GM21526 (cell line): ENCODE data around the gene NXPH1.
A peak's percentile ranks its signal among the peaks of the same experiment; 100 is the strongest.

ENCODE experiments used
- ATAC-seq: cut with Tn5 transposase; IDR thresholded peaks from one replicate; pipeline ENCODE4 v1.9.1; 2021; ENCODE audit warnings: moderate library complexity; ENCODE audit not compliant: unreplicated experiment, low FRiP score

Gene NXPH1

DNA sequence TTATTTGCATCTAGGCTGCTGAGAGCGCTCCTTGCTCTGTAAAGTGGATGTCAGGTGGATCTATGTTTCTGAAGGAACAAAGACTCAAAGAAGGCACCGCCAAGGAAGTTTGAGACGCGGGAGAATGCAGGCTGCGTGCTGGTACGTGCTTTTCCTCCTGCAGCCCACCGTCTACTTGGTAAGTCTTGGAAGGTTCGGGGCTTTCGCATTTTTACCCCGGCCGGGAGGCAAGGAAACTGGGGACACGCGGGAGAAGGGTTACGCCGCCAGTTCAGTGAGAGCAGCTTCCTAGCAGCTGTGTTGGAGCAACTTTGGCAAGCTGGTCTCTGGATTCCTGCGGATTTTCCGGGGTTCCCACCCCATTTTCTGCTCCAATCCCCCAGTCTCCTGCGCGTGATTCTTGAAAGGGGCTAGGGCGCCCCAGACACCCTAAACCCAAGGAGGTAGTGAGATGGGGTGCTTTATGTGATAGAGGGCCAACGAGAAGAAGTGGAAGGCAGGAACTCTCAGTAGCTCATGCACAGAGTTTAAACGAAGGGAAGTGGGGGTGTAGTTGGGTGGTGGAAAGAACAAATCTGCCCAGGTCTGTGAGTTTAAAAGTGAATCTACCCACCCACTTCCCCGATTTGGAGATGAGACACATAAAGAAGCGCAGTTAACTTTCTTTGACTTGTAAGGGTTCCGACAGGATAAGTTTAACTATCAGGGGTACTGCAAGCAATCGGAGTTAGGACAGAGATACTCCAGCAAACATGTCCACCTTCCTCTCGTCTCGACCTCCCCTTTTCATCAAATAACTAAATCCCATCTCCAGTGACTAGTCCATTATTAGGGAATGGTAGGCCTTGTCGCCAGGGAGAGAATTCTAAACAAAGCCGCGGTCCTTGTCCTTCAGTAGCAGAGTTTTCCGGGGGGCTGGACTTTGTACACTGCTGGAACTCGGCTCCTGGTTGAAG, 2.5 kb downstream of the NXPH1 start:
- no peak for ATAC-seq

- ATAC-seq: peak; percentile 85
These were observed 3.6 kb downstream of the NXPH1 start for GRCh38 chr7:8436965-8437364.

DNA sequence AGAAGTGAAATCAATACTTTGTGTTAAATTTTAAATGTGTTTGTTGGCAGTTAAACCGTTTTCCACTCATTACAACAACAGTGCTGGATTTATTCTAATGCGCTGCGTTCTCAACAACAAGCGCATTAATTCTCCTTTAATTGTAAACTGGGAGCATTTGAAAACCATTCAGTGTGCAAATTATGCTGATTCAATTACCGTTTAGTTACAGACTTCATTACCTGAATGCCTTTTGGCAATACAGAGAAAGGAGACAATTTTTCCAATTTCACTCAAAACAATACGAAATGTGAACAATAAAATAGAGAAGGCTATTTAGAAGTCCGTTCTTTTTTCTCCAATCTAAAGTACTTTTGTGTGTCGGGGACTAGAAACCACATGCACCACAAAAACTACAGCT, 4.2 kb downstream of the NXPH1 start:
- no peak for ATAC-seq

- no peak for ATAC-seq
These were observed 7.3 kb downstream of the NXPH1 start for GRCh38 chr7:8440670-8441069.

DNA sequence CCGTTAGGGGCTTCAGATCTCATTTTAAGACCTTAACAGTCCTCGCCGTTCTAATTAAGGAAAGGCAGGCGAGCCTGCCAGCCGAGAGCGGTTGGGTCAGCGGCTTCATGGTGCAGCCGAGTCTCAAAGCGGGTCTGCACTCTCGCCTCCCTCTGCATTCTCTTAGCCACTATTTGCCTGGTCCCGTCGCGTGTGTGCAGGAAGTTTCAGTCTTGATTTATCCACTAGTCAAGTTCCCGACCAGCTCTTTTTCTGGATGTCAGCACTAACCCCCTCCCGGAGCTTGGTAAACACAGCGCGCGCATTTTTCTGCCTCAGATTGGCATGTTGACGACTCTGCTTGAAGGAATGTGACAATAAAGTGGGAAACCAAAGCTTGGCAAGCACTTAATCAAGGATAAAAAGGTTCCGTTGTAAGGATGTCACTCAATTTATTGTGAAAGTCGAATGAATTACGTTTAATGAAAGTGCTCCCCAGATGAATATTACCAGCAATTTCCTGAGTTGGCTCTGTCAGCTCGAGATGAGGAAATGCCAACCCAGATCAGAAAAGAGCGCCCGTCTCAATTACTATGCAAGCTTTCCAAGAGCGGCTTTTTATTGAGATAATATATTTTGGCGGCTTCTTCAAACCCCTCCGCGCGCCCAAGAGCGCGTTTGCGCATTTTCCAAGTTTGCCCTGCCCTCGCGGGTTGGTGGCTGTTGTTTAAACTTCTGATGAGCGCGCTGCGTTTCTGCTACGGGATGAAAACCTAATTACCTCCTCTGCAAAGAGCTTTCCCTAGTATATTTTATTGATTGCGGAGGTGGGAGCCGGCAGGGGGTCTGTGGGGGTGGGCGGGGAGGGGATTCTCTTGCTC, 7.9 kb downstream of the NXPH1 start:
- no peak for ATAC-seq

- ATAC-seq: no peak
These were observed 8.8 kb downstream of the NXPH1 start for GRCh38 chr7:8442051-8442813.

GRCh38 chr7:8442814-8443304, 9.4 kb downstream of the NXPH1 start:
- ATAC-seq: peak; percentile 88

DNA sequence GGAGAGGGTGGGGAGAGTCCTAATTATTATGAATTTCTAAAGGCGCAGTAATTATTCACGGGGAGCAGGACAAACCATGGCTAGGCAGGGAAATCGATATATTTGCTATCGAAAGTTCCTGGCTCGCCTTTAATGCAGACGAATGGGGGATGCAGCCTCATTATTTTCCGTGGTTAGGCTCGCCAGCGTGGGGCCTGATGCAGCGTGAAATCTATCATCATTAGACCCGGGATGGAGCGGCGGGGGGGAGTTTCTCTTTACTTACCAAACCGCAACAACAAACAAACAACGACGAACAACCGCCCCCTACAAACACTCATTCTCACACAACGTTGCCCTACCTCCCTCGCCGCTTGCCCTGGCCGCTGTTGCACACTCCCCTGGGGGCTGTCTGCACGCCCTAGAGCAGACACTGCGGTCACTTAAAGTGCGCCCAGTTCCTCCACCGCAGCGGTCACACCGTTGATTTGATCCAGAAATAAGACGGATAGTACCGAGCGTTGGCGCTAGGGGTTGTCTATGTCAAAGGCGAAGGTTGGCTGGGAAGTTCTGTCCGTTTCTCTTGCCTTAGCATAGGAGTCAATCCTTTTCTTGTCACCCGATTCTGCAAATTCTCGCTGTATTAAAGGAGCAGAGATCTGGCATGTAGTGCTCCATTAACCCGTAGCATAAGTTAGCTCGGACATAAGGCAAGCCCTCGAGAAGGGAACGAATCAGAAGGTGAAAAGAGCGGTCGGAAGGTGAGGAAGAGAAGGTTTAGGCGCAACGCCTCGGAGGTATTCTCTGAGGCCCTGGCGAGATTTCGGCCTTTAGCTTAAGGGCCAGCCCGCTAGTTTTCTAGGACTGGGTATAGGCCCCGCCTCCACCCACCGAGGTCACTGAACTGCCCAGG, 10.4 kb downstream of the NXPH1 start:
- no peak for ATAC-seq

DNA sequence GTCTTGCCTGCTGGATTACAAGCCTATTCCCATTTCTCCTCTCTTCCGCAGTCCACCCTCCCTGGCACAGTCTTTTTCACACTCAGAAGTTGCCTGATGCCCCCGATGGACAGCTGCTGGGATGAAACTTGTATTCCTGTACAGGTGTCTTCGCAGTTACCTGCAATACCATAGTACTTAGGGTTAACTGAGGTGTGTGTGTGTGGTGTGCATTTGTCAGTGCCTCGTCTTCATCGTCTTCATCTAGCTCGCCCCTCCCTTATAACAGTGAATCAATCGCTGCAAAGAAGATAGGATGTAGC, 11.0 kb downstream of the NXPH1 start:
- no peak for ATAC-seq

- ATAC-seq: no peak
These were observed 20.1 kb downstream of the NXPH1 start for GRCh38 chr7:8453535-8453934.

DNA sequence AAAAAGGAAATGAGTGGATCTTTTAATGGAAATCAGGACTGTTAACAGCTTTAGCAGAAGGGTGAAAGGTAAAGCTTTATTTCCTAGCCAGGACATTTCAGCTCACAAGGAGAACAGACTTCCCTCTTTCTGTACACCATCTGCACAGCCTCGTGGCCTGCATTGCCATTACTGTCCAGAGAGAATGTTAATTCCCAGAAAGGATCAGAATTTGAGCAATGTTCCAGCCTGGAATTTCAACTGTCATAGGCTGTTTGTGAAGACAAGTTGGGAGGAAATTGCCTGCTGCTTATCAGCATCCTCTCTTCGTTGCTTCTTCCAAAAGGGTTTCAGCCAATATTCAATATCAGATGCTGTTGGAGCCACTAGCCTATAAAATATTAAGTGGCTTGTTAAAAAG, 22.0 kb downstream of the NXPH1 start:
- no peak for ATAC-seq

- no peak for ATAC-seq
These were observed 28.9 kb downstream of the NXPH1 start for GRCh38 chr7:8462309-8462708.

DNA sequence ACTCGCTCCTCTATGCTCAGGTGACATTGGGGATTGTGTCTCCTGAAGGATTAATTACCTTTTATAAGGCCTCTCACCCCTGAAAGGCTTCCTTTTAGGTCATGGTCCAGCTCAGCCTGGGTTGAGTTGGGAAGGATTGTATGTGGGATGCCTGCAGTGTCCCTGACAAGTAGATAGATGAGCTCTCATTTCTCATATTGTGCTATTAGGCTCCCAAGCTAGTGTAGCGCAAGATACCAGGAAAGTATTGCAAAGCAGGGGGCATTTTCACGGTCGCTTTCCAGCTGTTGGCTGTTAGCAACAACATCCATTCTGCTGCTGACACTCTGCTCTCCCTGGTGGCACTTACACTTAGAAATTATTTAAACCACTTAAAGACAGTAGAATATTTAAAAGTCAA, 31.9 kb downstream of the NXPH1 start:
- no peak for ATAC-seq

DNA sequence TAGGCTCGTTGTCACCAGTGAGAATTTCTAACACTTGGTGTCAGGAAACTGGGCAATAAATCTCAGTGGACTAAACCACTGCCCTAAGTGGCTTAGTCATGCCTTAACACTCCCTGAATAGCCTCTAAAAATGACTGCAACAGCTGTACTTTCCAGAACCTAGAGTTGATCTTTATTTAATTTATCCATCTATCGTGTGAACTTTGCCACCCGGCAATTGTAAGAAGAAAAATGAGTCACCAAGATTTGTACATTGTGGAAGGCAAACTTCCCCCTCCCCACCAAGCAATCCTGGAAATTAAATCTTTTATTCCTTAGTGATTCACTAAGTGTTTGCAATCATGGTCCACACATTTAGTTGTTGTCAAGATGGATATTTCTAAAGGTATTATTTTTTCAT, 47.1 kb downstream of the NXPH1 start:
- no peak for ATAC-seq

DNA sequence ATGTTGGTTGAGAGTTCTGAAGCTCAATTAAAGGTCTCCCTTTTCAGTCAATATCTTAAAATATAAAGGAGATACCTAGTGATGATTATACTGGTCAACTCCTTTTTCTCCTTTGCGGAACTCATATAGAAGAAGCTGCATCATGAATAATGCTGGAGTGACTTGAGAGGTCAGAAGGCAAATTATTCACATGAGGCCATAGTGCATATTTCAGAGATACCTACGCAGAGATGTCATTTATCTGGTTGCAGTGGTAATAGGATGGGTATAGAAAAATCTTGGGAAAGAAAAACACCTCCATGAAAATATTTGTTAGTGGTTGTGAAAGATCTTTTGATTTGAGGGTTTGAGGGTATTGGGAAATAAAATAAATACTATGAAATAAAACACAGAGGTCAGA, 47.7 kb downstream of the NXPH1 start:
- no peak for ATAC-seq

- no peak for ATAC-seq
These were observed 48.5 kb downstream of the NXPH1 start for GRCh38 chr7:8481752-8482446.

DNA sequence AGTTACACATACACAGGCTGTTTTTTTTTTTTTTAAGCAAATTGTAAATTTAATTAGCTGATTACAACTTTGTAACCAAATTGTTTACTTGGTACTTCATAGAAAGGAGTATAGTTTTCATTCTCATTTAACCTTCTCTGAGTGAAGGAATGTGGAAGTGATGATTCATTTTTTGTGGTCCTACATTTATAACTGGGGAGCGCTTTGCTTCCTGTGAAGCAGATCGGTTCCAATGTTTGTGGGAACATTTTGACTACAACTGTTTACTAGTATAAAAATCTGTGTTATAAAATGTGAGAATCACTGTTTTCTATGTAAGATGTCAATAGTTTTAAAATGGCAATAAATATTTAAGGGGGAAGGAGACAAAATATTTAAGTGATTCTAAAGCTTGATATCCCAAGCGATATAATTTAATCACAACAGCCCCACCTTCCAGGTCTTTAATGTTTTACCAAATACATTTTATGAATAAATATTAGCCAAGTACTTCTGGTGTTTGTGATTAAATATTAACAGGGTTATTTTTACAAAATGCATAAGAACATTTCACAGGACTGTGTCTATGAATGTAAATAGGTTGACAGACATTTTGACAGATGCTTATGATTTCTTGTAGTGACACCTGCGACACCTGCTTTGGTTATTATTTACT, 57.1 kb downstream of the NXPH1 start:
- ATAC-seq: no peak

GRCh38 chr7:8491106-8491505, 57.7 kb downstream of the NXPH1 start:
- ATAC-seq: no peak
